Measurements from ENCODE around the gene CALM1.

- TF ChIP-seq CTCF (IDR thresholded peaks at IDR 0.05) (no peak), POLR2A (IDR thresholded peaks at IDR 0.05) (no peak)
These were observed 48.2 kb downstream of the CALM1 start for GRCh38 chr14:90445011-90445410.
